ENCODE data around the gene KRTAP22-1. TPM values are rescaled to one million over a fixed set of nuclear protein-coding genes. Genes with fewer than 3 reads are reported as not detected.

The KRTAP22-1 gene
- not detected for polyA plus RNA-seq (2013, experiment 1 of 2)
- not detected for polyA plus RNA-seq (2013, experiment 2 of 2)

- Histone ChIP-seq H3K27me3 (ENCODE audit: insufficient read depth, low read length) (no peaks in the 10 kb centered on the region), H3K4me3 (ENCODE audit: low read length) (no peak within 1 kb of the TSS), H3K27ac (ENCODE audit: low read depth, low read length) (no peak within 1 kb of the TSS), H3K4me1 (ENCODE audit: insufficient read depth, low read length) (no peaks in the 10 kb centered on the region), H3K36me3 (ENCODE audit: insufficient read depth, low read length) (no peaks in the 10 kb centered on the region), H3K9me3 (ENCODE audit: insufficient read depth, low read depth, low read length) (no peaks in the 10 kb centered on the region), H3K9ac (ENCODE audit: low read depth, low read length) (no peak within 1 kb of the TSS)
- no CpG with 5 or more reads among the region's 1 CpG for WGBS
Measured at GRCh38 chr21:30600787-30601186, at the start of gene KRTAP22-1. Gene KRTAP22-1 (plus strand): TSS chr21:30601087.

GRCh38 chr21:30552782-30553181 lies 48.1 kb upstream of the KRTAP22-1 start:
- Histone ChIP-seq H3K4me1 (ENCODE audit: insufficient read depth, low read length) (no peaks in the 10 kb centered on the region), H3K36me3 (ENCODE audit: insufficient read depth, low read length) (no peaks in the 10 kb centered on the region), H3K9me3 (ENCODE audit: insufficient read depth, low read depth, low read length) (no peaks in the 10 kb centered on the region), H3K4me3 (ENCODE audit: low read length) (no peak overlapping the region), H3K27ac (ENCODE audit: low read depth, low read length) (no peak overlapping the region), H3K9ac (ENCODE audit: low read depth, low read length) (no peak overlapping the region), H3K27me3 (ENCODE audit: insufficient read depth, low read length) (no peaks in the 10 kb centered on the region)
- 94% methylated on average over 1 of the region's 1 CpG for WGBS

- Histone ChIP-seq H3K9me3 (ENCODE audit: insufficient read depth, low read depth, low read length) (no peaks in the 10 kb centered on the region), H3K9ac (ENCODE audit: low read depth, low read length) (no peak overlapping the region), H3K27ac (ENCODE audit: low read depth, low read length) (no peak overlapping the region), H3K4me1 (ENCODE audit: insufficient read depth, low read length) (no peaks in the 10 kb centered on the region), H3K36me3 (ENCODE audit: insufficient read depth, low read length) (no peaks in the 10 kb centered on the region), H3K4me3 (ENCODE audit: low read length) (no peak overlapping the region), H3K27me3 (ENCODE audit: insufficient read depth, low read length) (no peaks in the 10 kb centered on the region)
- no CpG with 5 or more reads among the region's 2 CpGs for WGBS
Measured at GRCh38 chr21:30555095-30555494, 45.8 kb upstream of the KRTAP22-1 start.

- Histone ChIP-seq H3K4me3 (ENCODE audit: low read length) (no peak within 1 kb of the TSS), H3K27me3 (ENCODE audit: insufficient read depth, low read length) (no peaks in the 10 kb centered on the region), H3K9me3 (ENCODE audit: insufficient read depth, low read depth, low read length) (no peaks in the 10 kb centered on the region), H3K27ac (ENCODE audit: low read depth, low read length) (no peak within 1 kb of the TSS), H3K36me3 (ENCODE audit: insufficient read depth, low read length) (no peaks in the 10 kb centered on the region), H3K9ac (ENCODE audit: low read depth, low read length) (no peak within 1 kb of the TSS), H3K4me1 (ENCODE audit: insufficient read depth, low read length) (no peaks in the 10 kb centered on the region)
- 71% methylated on average over 2 of the region's 2 CpGs for WGBS
Measured at GRCh38 chr21:30561264-30561895, 39.5 kb upstream of the KRTAP22-1 start, which contains the start of gene KRTAP19-7. Gene KRTAP19-7 (minus strand): TSS chr21:30561314. CDS start chr21:30561289, 25 bp downstream.

GRCh38 chr21:30561957-30562356 lies 38.9 kb upstream of the KRTAP22-1 start:
- no peak overlapping the region for H3K4me3 ChIP-seq (ENCODE audit: low read length)
- no peaks in the 10 kb centered on the region for H3K9me3 ChIP-seq (ENCODE audit: insufficient read depth, low read depth, low read length)
- no peaks in the 10 kb centered on the region for H3K27me3 ChIP-seq (ENCODE audit: insufficient read depth, low read length)
- WGBS, result 91% methylated on average over 1 of the region's 2 CpGs
- H3K27ac ChIP-seq (ENCODE audit: low read depth, low read length), result no peak overlapping the region
- no peaks in the 10 kb centered on the region for H3K4me1 ChIP-seq (ENCODE audit: insufficient read depth, low read length)
- H3K36me3 ChIP-seq (ENCODE audit: insufficient read depth, low read length), result no peaks in the 10 kb centered on the region
- H3K9ac ChIP-seq (ENCODE audit: low read depth, low read length), result no peak overlapping the region

- H3K9ac ChIP-seq (ENCODE audit: low read depth, low read length), result no peak overlapping the region
- H3K4me3 ChIP-seq (ENCODE audit: low read length), result no peak overlapping the region
- no peaks in the 10 kb centered on the region for H3K36me3 ChIP-seq (ENCODE audit: insufficient read depth, low read length)
- no peak overlapping the region for H3K27ac ChIP-seq (ENCODE audit: low read depth, low read length)
- 77% methylated on average over 6 of the region's 6 CpGs for WGBS
- H3K9me3 ChIP-seq (ENCODE audit: insufficient read depth, low read depth, low read length), result no peaks in the 10 kb centered on the region
- no peaks in the 10 kb centered on the region for H3K4me1 ChIP-seq (ENCODE audit: insufficient read depth, low read length)
- H3K27me3 ChIP-seq (ENCODE audit: insufficient read depth, low read length), result no peaks in the 10 kb centered on the region
Measured at GRCh38 chr21:30563072-30563471, 37.8 kb upstream of the KRTAP22-1 start.

GRCh38 chr21:30563630-30564029 lies 37.3 kb upstream of the KRTAP22-1 start:
- no peaks in the 10 kb centered on the region for H3K4me1 ChIP-seq (ENCODE audit: insufficient read depth, low read length)
- H3K27ac ChIP-seq (ENCODE audit: low read depth, low read length), result no peak overlapping the region
- H3K36me3 ChIP-seq (ENCODE audit: insufficient read depth, low read length), result no peaks in the 10 kb centered on the region
- no peak overlapping the region for H3K4me3 ChIP-seq (ENCODE audit: low read length)
- H3K9ac ChIP-seq (ENCODE audit: low read depth, low read length), result no peak overlapping the region
- 85% methylated on average over 1 of the region's 2 CpGs for WGBS
- no peaks in the 10 kb centered on the region for H3K27me3 ChIP-seq (ENCODE audit: insufficient read depth, low read length)
- H3K9me3 ChIP-seq (ENCODE audit: insufficient read depth, low read depth, low read length), result no peaks in the 10 kb centered on the region

- Histone ChIP-seq H3K9ac (ENCODE audit: low read depth, low read length) (no peak overlapping the region), H3K27me3 (ENCODE audit: insufficient read depth, low read length) (no peaks in the 10 kb centered on the region), H3K4me1 (ENCODE audit: insufficient read depth, low read length) (no peaks in the 10 kb centered on the region), H3K36me3 (ENCODE audit: insufficient read depth, low read length) (no peaks in the 10 kb centered on the region), H3K9me3 (ENCODE audit: insufficient read depth, low read depth, low read length) (no peaks in the 10 kb centered on the region), H3K27ac (ENCODE audit: low read depth, low read length) (no peak overlapping the region), H3K4me3 (ENCODE audit: low read length) (no peak overlapping the region)
Measured at GRCh38 chr21:30567617-30568016, 33.3 kb upstream of the KRTAP22-1 start.

GRCh38 chr21:30577766-30578165 lies 23.1 kb upstream of the KRTAP22-1 start:
- no peaks in the 10 kb centered on the region for H3K27me3 ChIP-seq (ENCODE audit: insufficient read depth, low read length)
- no peaks in the 10 kb centered on the region for H3K9me3 ChIP-seq (ENCODE audit: insufficient read depth, low read depth, low read length)
- no peaks in the 10 kb centered on the region for H3K36me3 ChIP-seq (ENCODE audit: insufficient read depth, low read length)
- 0 out of 2 replicates have a peak, but pooled peaks cover 2% of the 10 kb centered on the region for H3K4me1 ChIP-seq (ENCODE audit: insufficient read depth, low read length)
- no peak overlapping the region for H3K4me3 ChIP-seq (ENCODE audit: low read length)
- H3K27ac ChIP-seq (ENCODE audit: low read depth, low read length), result no peak overlapping the region
- H3K9ac ChIP-seq (ENCODE audit: low read depth, low read length), result no peak overlapping the region

GRCh38 chr21:30579346-30579745 lies 21.5 kb upstream of the KRTAP22-1 start:
- Histone ChIP-seq H3K27me3 (ENCODE audit: insufficient read depth, low read length) (no peaks in the 10 kb centered on the region), H3K4me3 (ENCODE audit: low read length) (no peak overlapping the region), H3K27ac (ENCODE audit: low read depth, low read length) (no peak overlapping the region), H3K36me3 (ENCODE audit: insufficient read depth, low read length) (no peaks in the 10 kb centered on the region), H3K4me1 (ENCODE audit: insufficient read depth, low read length) (0 out of 2 replicates have a peak, but pooled peaks cover 2% of the 10 kb centered on the region), H3K9ac (ENCODE audit: low read depth, low read length) (no peak overlapping the region), H3K9me3 (ENCODE audit: insufficient read depth, low read depth, low read length) (no peaks in the 10 kb centered on the region)
- 80% methylated on average over 1 of the region's 1 CpG for WGBS

GRCh38 chr21:30580132-30580531 lies 20.8 kb upstream of the KRTAP22-1 start:
- Histone ChIP-seq H3K4me3 (ENCODE audit: low read length) (no peak overlapping the region), H3K9me3 (ENCODE audit: insufficient read depth, low read depth, low read length) (no peaks in the 10 kb centered on the region), H3K4me1 (ENCODE audit: insufficient read depth, low read length) (0 out of 2 replicates have a peak, but pooled peaks cover 2% of the 10 kb centered on the region), H3K27ac (ENCODE audit: low read depth, low read length) (no peak overlapping the region), H3K36me3 (ENCODE audit: insufficient read depth, low read length) (no peaks in the 10 kb centered on the region), H3K9ac (ENCODE audit: low read depth, low read length) (no peak overlapping the region), H3K27me3 (ENCODE audit: insufficient read depth, low read length) (no peaks in the 10 kb centered on the region)
- 74% methylated on average over 3 of the region's 3 CpGs for WGBS

- no peaks in the 10 kb centered on the region for H3K36me3 ChIP-seq (ENCODE audit: insufficient read depth, low read length)
- H3K27ac ChIP-seq (ENCODE audit: low read depth, low read length), result no peak overlapping the region
- no peak overlapping the region for H3K4me3 ChIP-seq (ENCODE audit: low read length)
- WGBS, result 100% methylated on average over 1 of the region's 1 CpG
- H3K27me3 ChIP-seq (ENCODE audit: insufficient read depth, low read length), result no peaks in the 10 kb centered on the region
- no peak overlapping the region for H3K9ac ChIP-seq (ENCODE audit: low read depth, low read length)
- 0 out of 2 replicates have a peak, but pooled peaks cover 2% of the 10 kb centered on the region for H3K4me1 ChIP-seq (ENCODE audit: insufficient read depth, low read length)
- no peaks in the 10 kb centered on the region for H3K9me3 ChIP-seq (ENCODE audit: insufficient read depth, low read depth, low read length)
Measured at GRCh38 chr21:30582870-30583269, 18.0 kb upstream of the KRTAP22-1 start.

Data from HUES64 (cell line).